Stimulated activated CD4-positive, alpha-beta T cell treated with anti-CD3 and anti-CD28 coated beads, TNF-alpha, amount 100 ng/mL, for 1 hour (primary cell): ENCODE measurements around the gene NAGS.
"Not testable (repeated sequence)": the region's sequence is repeated elsewhere in the genome, so short reads cannot be mapped to it uniquely, and the experiment has no call there.

Experiments used
- DNase-seq, 3 donors: peaks; one replicate each; pipeline ENCODE4 v3.0.0-alpha.2; 2020; ENCODE audit warnings: low read depth in 3 of 3, low spot score in 1 of 3

The NAGS gene

GRCh38 chr17:44039829-44040635 is 35.6 kb downstream of the NAGS start:
- DNase-seq, result no peak

GRCh38 chr17:44043272-44043696 is 38.9 kb downstream of the NAGS start:
- no peak for DNase-seq

GRCh38 chr17:44044071-44044470 is 39.6 kb downstream of the NAGS start:
- no peak for DNase-seq

- no peak for DNase-seq
Observed at GRCh38 chr17:44045486-44045885, 41.1 kb downstream of the NAGS start.

- not testable (repeated sequence) for DNase-seq
Observed at GRCh38 chr17:44046893-44047292, 42.5 kb downstream of the NAGS start.

GRCh38 chr17:44049294-44050060 is 45.1 kb downstream of the NAGS start:
- DNase-seq, result no peak

GRCh38 chr17:44053125-44053872 is 48.9 kb downstream of the NAGS start:
- no peak for DNase-seq
